H1 (cell line): ENCODE measurements around the gene COA1. TPM values are rescaled to one million over a fixed set of nuclear protein-coding genes. Genes with fewer than 3 reads are reported as not detected.

Source experiments
- CTCF ChIA-PET: fragments of 300-600 bp; sonication (Branson Sonifier 250); formaldehyde crosslinking; loops from one replicate; lab custom pipeline; 2021; ENCODE audit not compliant: partially characterized antibody; lab: Charles Lee
- POLR2A ChIA-PET: fragments of 300-600 bp; sonication (Branson Sonifier 250); formaldehyde crosslinking; loops from one replicate; lab custom pipeline; 2021; ENCODE audit warnings: inconsistent platforms; ENCODE audit not compliant: partially characterized antibody; lab: Charles Lee
- DNase-seq, 2 experiments: peaks; one replicate each; pipeline versions ENCODE4 v3.0.0 to v3.0.0-alpha.2; 2010 to 2022; ENCODE audit warnings: low spot score in 2 of 2, low read depth in 1 of 2, mixed read lengths in 1 of 2
- FAIRE-seq: peaks from 2 replicates; lab custom pipeline; 2011; peaks lifted over from hg19 to GRCh38; lab: Jason Lieb, UNC
- H2AFZ ChIP-seq: 2 replicates; pipeline ENCODE4 v1.8.1; 2012; ENCODE audit warnings: low read length, inconsistent platforms
- H2AK5ac ChIP-seq: 2 replicates; pipeline ENCODE4 v1.6.1; 2013; ENCODE audit warnings: low read depth, low read length
- H2BK120ac ChIP-seq: replicated peaks from 2 replicates; pipeline ENCODE3; 2013; ENCODE audit warnings: low read depth, low read length, inconsistent platforms
- H2BK12ac ChIP-seq: 2 replicates; pipeline ENCODE4 v1.6.1; 2013; ENCODE audit warnings: low read depth, low read length
- H2BK15ac ChIP-seq: 2 replicates; pipeline ENCODE4 v1.6.1; 2013; ENCODE audit warnings: low read length
- H2BK20ac ChIP-seq: 2 replicates; pipeline ENCODE4 v1.6.1; 2013; ENCODE audit warnings: low read length
- H2BK5ac ChIP-seq: 2 replicates; pipeline ENCODE4 v1.6.1; 2013; ENCODE audit warnings: low read depth, low read length
- H3K14ac ChIP-seq: 2 replicates; pipeline ENCODE4 v1.6.1; 2013; ENCODE audit warnings: inconsistent platforms; ENCODE audit not compliant: insufficient read length
- H3K18ac ChIP-seq: 2 replicates; pipeline ENCODE4 v1.6.1; 2013; ENCODE audit warnings: low read length; ENCODE audit errors: extremely low read depth
- H3K23ac ChIP-seq: 2 replicates; pipeline ENCODE4 v1.6.1; 2013; ENCODE audit warnings: inconsistent platforms; ENCODE audit not compliant: insufficient read length
- H3K23me2 ChIP-seq: 2 replicates; pipeline ENCODE4 v1.6.1; 2013; ENCODE audit warnings: low read depth, low read length
- H3K27ac ChIP-seq: 2 replicates; pipeline ENCODE4 v1.6.1; 2011; ENCODE audit warnings: low read depth, low read length, inconsistent platforms
- H3K27me3 ChIP-seq, 4 experiments: replicated peaks in 1 of 4; 1 replicate in 1 of 4; 2 replicates in 3 of 4; pipeline versions ENCODE4 v1.6.1 to v1.8.1; 2011 to 2013; ENCODE audit warnings: low read length in 3 of 4, mild to moderate bottlenecking in 3 of 4, inconsistent platforms in 2 of 4, mixed read lengths in 2 of 4, moderate library complexity in 1 of 4; ENCODE audit not compliant: control insufficient read depth in 3 of 4, insufficient read depth in 3 of 4; ENCODE audit errors: extremely low read depth in 1 of 4
- H3K36me3 ChIP-seq, 4 experiments: 2 replicates each; pipeline versions ENCODE4 v1.6.1 to v1.8.1; 2011 to 2013; ENCODE audit warnings: mild to moderate bottlenecking in 4 of 4, low read length in 3 of 4, moderate library complexity in 2 of 4, control low read depth in 1 of 4, inconsistent platforms in 1 of 4; ENCODE audit not compliant: insufficient read depth in 4 of 4, control insufficient read depth in 2 of 4
- H3K4ac ChIP-seq: replicated peaks from 2 replicates; pipeline ENCODE3; 2013; ENCODE audit warnings: low read length, low read depth, mixed read lengths, inconsistent platforms; ENCODE audit not compliant: insufficient read length
- H3K4me1 ChIP-seq, 4 experiments: replicated peaks in 1 of 4; 1 replicate in 1 of 4; 2 replicates in 3 of 4; pipeline versions ENCODE4 v1.6.1 to v1.8.1; 2011 to 2013; ENCODE audit warnings: low read length in 3 of 4, inconsistent platforms in 2 of 4, mixed read lengths in 1 of 4; ENCODE audit not compliant: insufficient read depth in 4 of 4, control insufficient read depth in 3 of 4
- H3K4me2 ChIP-seq, 2 experiments: 2 replicates each; pipeline versions ENCODE4 v1.6.1 to v1.8.1; 2011 to 2013; ENCODE audit warnings: low read depth in 2 of 2, low read length in 2 of 2, control low read depth in 1 of 2, inconsistent platforms in 1 of 2, mild to moderate bottlenecking in 1 of 2; ENCODE audit not compliant: insufficient read depth in 1 of 2
- H3K4me3 ChIP-seq, 4 experiments: fragments of 200-600, 300-600 bp in 1 of 4; sonication (generic), shearing (Covaris generic), sonication (Bioruptor Twin) in 1 of 4; 2 replicates each; pipeline versions ENCODE4 v1.5.1 to v1.8.1; 2011 to 2016; ENCODE audit warnings: low read length in 4 of 4, low read depth in 3 of 4, control low read depth in 2 of 4, inconsistent platforms in 2 of 4, mild to moderate bottlenecking in 2 of 4, mixed read lengths in 1 of 4, moderate library complexity in 1 of 4; ENCODE audit not compliant: insufficient read depth in 2 of 4; ENCODE audit errors: extremely low read depth in 1 of 4
- H3K56ac ChIP-seq: replicated peaks from 2 replicates; pipeline ENCODE3; 2013; ENCODE audit warnings: low read depth, mild to moderate bottlenecking, mixed read lengths, low read length, inconsistent platforms; ENCODE audit not compliant: insufficient read length
- H3K79me1 ChIP-seq: 2 replicates; pipeline ENCODE4 v1.6.1; 2013; ENCODE audit warnings: low read depth, low read length, control low read depth
- H3K79me2 ChIP-seq, 2 experiments: 2 replicates each; pipeline versions ENCODE4 v1.6.1 to v1.8.1; 2012 to 2013; ENCODE audit warnings: low read length in 2 of 2, mild to moderate bottlenecking in 2 of 2, inconsistent platforms in 1 of 2; ENCODE audit not compliant: insufficient read depth in 2 of 2, control insufficient read depth in 1 of 2
- H3K9ac ChIP-seq, 4 experiments: replicated peaks in 1 of 4; 1 replicate in 1 of 4; 2 replicates in 3 of 4; pipeline versions ENCODE4 v1.6.1 to v1.8.1; 2011 to 2013; ENCODE audit warnings: low read depth in 3 of 4, low read length in 3 of 4, control low read depth in 2 of 4, mild to moderate bottlenecking in 2 of 4, moderate library complexity in 2 of 4, inconsistent platforms in 1 of 4; ENCODE audit errors: extremely low read depth in 1 of 4
- H3K9me3 ChIP-seq, 2 experiments: 2 replicates each; pipeline versions ENCODE4 v1.6.1 to v1.8.1; 2012 to 2013; ENCODE audit warnings: mild to moderate bottlenecking in 2 of 2, moderate library complexity in 2 of 2, control low read depth in 1 of 2, inconsistent platforms in 1 of 2, low read depth in 1 of 2, low read length in 1 of 2, mixed read lengths in 1 of 2; ENCODE audit not compliant: insufficient read depth in 2 of 2
- H4K20me1 ChIP-seq, 2 experiments: replicated peaks in 1 of 2; 2 replicates each; pipeline versions ENCODE3 to v1.8.1; 2011 to 2013; ENCODE audit warnings: inconsistent platforms in 2 of 2, low read length in 2 of 2, mild to moderate bottlenecking in 1 of 2; ENCODE audit not compliant: insufficient read depth in 2 of 2, control insufficient read depth in 1 of 2
- H4K5ac ChIP-seq: 2 replicates; pipeline ENCODE4 v1.6.1; 2013; ENCODE audit warnings: low read length, low read depth, mixed read lengths, inconsistent platforms; ENCODE audit not compliant: insufficient read length
- H4K8ac ChIP-seq: 2 replicates; pipeline ENCODE4 v1.8.0; 2013; ENCODE audit warnings: mild to moderate bottlenecking, moderate library complexity, low read length, inconsistent platforms; ENCODE audit not compliant: insufficient read depth; ENCODE audit errors: extremely low read depth
- H4K91ac ChIP-seq: replicated peaks from 2 replicates; pipeline ENCODE3; 2013; ENCODE audit warnings: low read length, mixed read lengths, inconsistent platforms; ENCODE audit not compliant: insufficient read length
- CBX8 ChIP-seq: fragments of 300-800, 300-1000 bp; sonication (generic); IDR thresholded peaks from 2 replicates; pipeline ENCODE4 v1.7.1; 2016; ENCODE audit warnings: low read depth, low read length, borderline replicate concordance
- CEBPB ChIP-seq: IDR thresholded peaks from 2 replicates; pipeline ENCODE4 v1.6.1; 2012; ENCODE audit warnings: low read depth, low read length
- HDAC6 ChIP-seq: IDR thresholded peaks from one replicate; pipeline ENCODE4 v1.7.1; 2012; ENCODE audit warnings: low read depth, mild to moderate bottlenecking, inconsistent platforms, low read length, moderate library complexity
- RAD21 ChIP-seq, 2 experiments: IDR thresholded peaks in 1 of 2; conservative IDR thresholded peaks in 1 of 2; 2 replicates each; pipeline ENCODE4 v1.6.1; 2011; ENCODE audit warnings: low read depth in 2 of 2, low read length in 2 of 2, improper control_type of control experiment in 1 of 2, inconsistent platforms in 1 of 2, mild to moderate bottlenecking in 1 of 2, moderate library complexity in 1 of 2
- RBBP5 ChIP-seq: IDR thresholded peaks from 2 replicates; pipeline ENCODE4 v1.7.1; 2012; ENCODE audit warnings: low read depth, mild to moderate bottlenecking, inconsistent platforms, low read length, moderate library complexity, borderline replicate concordance
- RNF2 ChIP-seq: fragments of 200-900, 300-1000 bp; sonication (generic); IDR thresholded peaks from 2 replicates; pipeline ENCODE4 v1.7.1; 2016; ENCODE audit warnings: borderline replicate concordance, low read depth, mild to moderate bottlenecking, antibody characterized with exemption, low read length; ENCODE audit not compliant: poor library complexity, severe bottlenecking; ENCODE audit errors: missing control alignments
- TAF7 ChIP-seq: optimal IDR thresholded peaks from 2 replicates; pipeline ENCODE3; 2011; ENCODE audit warnings: low read depth, mild to moderate bottlenecking, inconsistent platforms, low read length, moderate library complexity, borderline replicate concordance
- ZNF274 ChIP-seq: IDR thresholded peaks from 2 replicates; pipeline ENCODE4 v1.7.0; 2012; ENCODE audit warnings: low read length, borderline replicate concordance; ENCODE audit errors: extremely low read depth
- WGBS, 2 experiments: shearing (Covaris generic) in 1 of 2; methylation state at CpG; one replicate each; pipeline versions ENCODE4 v1.1.6 to v1.1.7; 2013 to 2015; ENCODE audit warnings: low lambda C conversion rate in 2 of 2, mixed read lengths in 2 of 2, inconsistent platforms in 1 of 2, low coverage in 1 of 2, missing lambda C conversion rate in 1 of 2; ENCODE audit not compliant: insufficient replicate concordance in 2 of 2, insufficient coverage in 1 of 2, insufficient read length in 1 of 2; ENCODE audit errors: extremely low coverage in 1 of 2, missing lambda C conversion rate in 1 of 2; 5-methylcytosine and 5-hydroxymethylcytosine counted together
- polyA plus RNA-seq, 7 experiments: library from polyadenylated mRNA; depleted of rRNA in 3 of 7; stranded (reverse) in 5 of 7; unstranded in 2 of 7; fragments of >200 nt in 5 of 7; fragments of 200-250 nt in 2 of 7; gene quantifications; 1 replicate in 5 of 7; 2 replicates in 1 of 7; 4 replicates in 1 of 7; pipeline versions ENCODE4 v1.2.1 to v1.2.3, GENCODE V29; 2011 to 2013; ENCODE audit warnings: missing spikeins in 2 of 7, mixed read lengths in 2 of 7
- total RNA-seq: library from RNA; stranded (reverse); fragmentation: NEBNext Ultra II Directional; extraction: Animal tissue kit (Norgen Biotek cat#: 25700); gene quantifications from 2 replicates; pipeline ENCODE4 v1.2.1, GENCODE V29; 2021

The COA1 gene
- total and polyA plus RNA-seq, 2 of the 8 experiments (the other 6 are each of a cell fraction or from before 2014, with no cell fraction given) = 98.6 to 143 TPM

GRCh38 chr7:43753843-43754242 lies 24.5 kb upstream of the COA1 start:
- Histone ChIP-seq H2BK15ac (no peak overlapping the region), H3K79me2 (no peaks in the 10 kb centered on the region), H3K27me3 (peaks cover 0 to 8% (median 2%) of the 10 kb centered on the region in 4 experiments; a peak in 4 of 7 replicates), H3K56ac (no peak overlapping the region), H4K20me1 (no peaks in the 10 kb centered on the region), H2BK120ac (no peak overlapping the region), H3K4me3 (no peak overlapping the region), H3K23me2 (peaks cover 4% of the 10 kb centered on the region), H2BK5ac (no peak overlapping the region), H3K9ac (no peak overlapping the region), H3K36me3 (no peaks in the 10 kb centered on the region), H2BK20ac (no peak overlapping the region), H3K18ac (no peak overlapping the region), H3K14ac (no peak overlapping the region), H3K9me3 (no peaks in the 10 kb centered on the region), H4K5ac (no peak overlapping the region), H2AFZ (no peak overlapping the region), H3K23ac (no peak overlapping the region), H2AK5ac (no peak overlapping the region), H3K4ac (no peak overlapping the region), H2BK12ac (no peak overlapping the region), H3K27ac (no peak overlapping the region), H3K79me1 (no peaks in the 10 kb centered on the region), H4K91ac (no peak overlapping the region), H3K4me1 (peaks cover 0 to 5% (median 2%) of the 10 kb centered on the region in 4 experiments; a peak in 5 of 7 replicates), H3K4me2 (no peak overlapping the region), H4K8ac (no peak overlapping the region)
- 95% methylated on average over 3 of the region's 3 CpGs; no CpG with 5 or more reads in 1 of the 2 experiments for WGBS, 2 experiments
- ChIA-PET POLR2A (interaction anchor here (0.5 to 1.3 kb wide), 4 partner anchors 10 to 65 kb away, joined by 3 to 5 read pairs (median 3); no protein-coding TSS in a partner anchor), CTCF (interaction anchor here (0.6 to 0.8 kb wide), 6 partner anchors 10 to 291 kb away, joined by 3 to 7 read pairs (median 4); partner anchors contain the start of gene STK17A)
- DNase-seq (no peak), FAIRE-seq (no peak)
- no peak; a peak in 1 of 4 replicates for TF ChIP-seq RAD21 (IDR thresholded peaks at IDR 0.05 in 1 of 2, conservative IDR thresholded peaks at IDR 0.05 in 1 of 2; ENCODE audit: low read depth in 2 of 2, low read length in 2 of 2)
- TF ChIP-seq CEBPB = no peak
- TF ChIP-seq CBX8 = no peak
- TF ChIP-seq RNF2 = no peak
- no peak for TF ChIP-seq ZNF274
- TF ChIP-seq TAF7 = no peak
- TF ChIP-seq HDAC6 = no peak
- TF ChIP-seq RBBP5 = no peak
